HG02973 (cell line): ENCODE results near the gene PPP1R9A.

ENCODE experiments used
- ATAC-seq: cut with Tn5 transposase; IDR thresholded peaks from one replicate; pipeline ENCODE4 v1.9.1; 2021; ENCODE audit warnings: moderate library complexity; ENCODE audit not compliant: unreplicated experiment

PPP1R9A gene

GRCh38 chr7:95190515-95190914 is 283.1 kb downstream of the PPP1R9A start:
- ATAC-seq = no peak

- no peak for ATAC-seq
Observed at GRCh38 chr7:95191795-95192194, 284.4 kb downstream of the PPP1R9A start.

GRCh38 chr7:95198863-95199262 is 291.5 kb downstream of the PPP1R9A start:
- no peak for ATAC-seq

GRCh38 chr7:95199779-95200558 is 292.6 kb downstream of the PPP1R9A start:
- ATAC-seq = no peak

GRCh38 chr7:95200741-95201140 is 293.3 kb downstream of the PPP1R9A start:
- no peak for ATAC-seq

- no peak for ATAC-seq
Observed at GRCh38 chr7:95201727-95202126, 294.3 kb downstream of the PPP1R9A start.

- no peak for ATAC-seq
Observed at GRCh38 chr7:95204618-95205017, 297.2 kb downstream of the PPP1R9A start.

- no peak for ATAC-seq
Observed at GRCh38 chr7:95205665-95206225, 298.4 kb downstream of the PPP1R9A start.

GRCh38 chr7:95209276-95209675 is 301.9 kb downstream of the PPP1R9A start:
- no peak for ATAC-seq

- ATAC-seq = no peak
Observed at GRCh38 chr7:95209788-95210187, 302.4 kb downstream of the PPP1R9A start.

GRCh38 chr7:95213148-95213547 is 305.8 kb downstream of the PPP1R9A start:
- no peak for ATAC-seq

- no peak for ATAC-seq
Observed at GRCh38 chr7:95213809-95214492, 306.6 kb downstream of the PPP1R9A start.

- no peak for ATAC-seq
Observed at GRCh38 chr7:95219721-95220120, 312.3 kb downstream of the PPP1R9A start.

- no peak for ATAC-seq
Observed at GRCh38 chr7:95220328-95220727, 312.9 kb downstream of the PPP1R9A start.

GRCh38 chr7:95225301-95225700 is 317.9 kb downstream of the PPP1R9A start:
- ATAC-seq = no peak

- no peak for ATAC-seq
Observed at GRCh38 chr7:95229301-95229700, 321.9 kb downstream of the PPP1R9A start.

- no peak for ATAC-seq
Observed at GRCh38 chr7:95238252-95238943, 331.0 kb downstream of the PPP1R9A start.

- no peak for ATAC-seq
Observed at GRCh38 chr7:95240921-95241320, 333.5 kb downstream of the PPP1R9A start.

GRCh38 chr7:95242266-95242665 is 334.9 kb downstream of the PPP1R9A start:
- ATAC-seq = no peak

- ATAC-seq = no peak
Observed at GRCh38 chr7:95244616-95245015, 337.2 kb downstream of the PPP1R9A start.

- ATAC-seq = no peak
Observed at GRCh38 chr7:95245828-95246500, 338.6 kb downstream of the PPP1R9A start.
